ENCODE data around the gene PTPRN2. TPM values are rescaled to one million over a fixed set of nuclear protein-coding genes. Genes with fewer than 3 reads are reported as not detected.

PTPRN2 gene
- total RNA-seq, 1 donor from 2014 or later: 11.4 TPM

DNA sequence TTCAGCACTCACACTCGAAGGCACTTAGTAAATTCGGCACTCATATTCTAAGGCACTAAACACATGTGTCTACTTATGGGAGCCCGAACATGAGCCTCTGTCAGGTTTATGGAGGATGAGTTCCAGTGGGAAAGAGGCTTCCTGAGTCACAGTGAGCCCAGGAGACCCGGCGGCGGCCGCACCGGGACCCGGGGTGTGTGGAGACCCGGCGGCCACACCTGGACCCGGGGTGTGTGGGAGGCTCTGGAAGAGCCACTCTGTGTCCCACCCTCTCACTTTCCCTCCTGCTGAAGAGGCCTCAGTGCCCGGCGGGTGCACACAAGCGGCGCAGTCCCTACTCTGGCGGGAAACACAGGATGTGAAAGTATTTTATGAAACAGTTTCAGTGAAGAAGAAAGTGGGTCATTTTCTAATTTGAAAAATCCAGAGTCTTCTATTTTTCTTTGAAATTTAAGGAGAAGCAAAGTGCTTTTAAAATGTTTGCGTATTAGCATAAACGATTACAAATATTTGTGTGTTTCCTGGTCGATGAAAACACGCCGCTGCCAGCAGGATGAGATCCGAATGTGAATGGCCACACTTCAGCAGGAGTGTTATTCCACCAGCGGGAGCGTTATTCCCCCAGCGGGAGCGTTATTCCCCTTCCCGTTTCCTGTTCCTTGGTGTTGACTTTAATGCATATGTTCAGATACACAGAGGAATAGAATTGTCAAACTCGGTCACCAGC, 625.7 kb downstream of the PTPRN2 start:
- Mint-ChIP-seq H3K27ac (no peak overlapping the region), H3K4me1 (ENCODE audit: low read depth) (no peaks in the 10 kb centered on the region), H3K36me3 (ENCODE audit: insufficient read depth) (no peaks in the 10 kb centered on the region), H3K4me3 (ENCODE audit: low read depth) (no peak overlapping the region), H3K27me3 (peaks cover 34% of the 10 kb centered on the region), H3K9me3 (ENCODE audit: low read depth) (peaks cover 9% of the 10 kb centered on the region)
- TF ChIP-seq CTCF (IDR thresholded peaks at IDR 0.05; ENCODE audit: unreplicated experiment): no peak
- no peak for DNase-seq (ENCODE audit: low spot score, unreplicated experiment)

GRCh38 chr7:157955348-157955999, 632.1 kb downstream of the PTPRN2 start:
- DNase-seq (ENCODE audit: low spot score, unreplicated experiment): no peak
- Mint-ChIP-seq H3K9me3 (ENCODE audit: low read depth) (peaks cover 10% of the 10 kb centered on the region), H3K36me3 (ENCODE audit: insufficient read depth) (no peaks in the 10 kb centered on the region), H3K4me1 (ENCODE audit: low read depth) (no peaks in the 10 kb centered on the region), H3K27ac (no peak overlapping the region), H3K27me3 (peaks cover 17% of the 10 kb centered on the region), H3K4me3 (ENCODE audit: low read depth) (no peak overlapping the region)
- TF ChIP-seq CTCF (IDR thresholded peaks at IDR 0.05; ENCODE audit: unreplicated experiment): no peak

DNA sequence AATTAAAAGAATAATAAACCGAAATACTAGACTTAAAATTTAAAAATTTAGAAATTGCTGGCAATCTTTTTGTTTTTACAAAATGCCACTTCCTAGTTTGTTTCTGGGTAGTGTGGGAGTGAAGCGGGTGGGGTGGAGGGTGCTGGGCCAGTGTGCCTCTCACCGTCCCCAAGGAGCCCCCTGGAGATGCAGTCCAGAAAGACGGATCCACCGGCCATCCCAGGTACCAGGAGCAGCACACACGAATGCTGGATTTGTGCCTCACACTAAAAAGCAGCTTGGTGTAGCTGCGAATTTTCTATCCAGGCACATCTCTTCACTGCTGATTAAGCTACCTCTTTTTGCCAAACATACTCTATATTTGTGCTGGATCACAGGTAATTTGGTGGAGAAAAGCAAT, 632.7 kb downstream of the PTPRN2 start:
- Mint-ChIP-seq H3K36me3 (ENCODE audit: insufficient read depth) (no peaks in the 10 kb centered on the region), H3K27ac (no peak overlapping the region), H3K9me3 (ENCODE audit: low read depth) (peaks cover 14% of the 10 kb centered on the region), H3K27me3 (peaks cover 14% of the 10 kb centered on the region), H3K4me3 (ENCODE audit: low read depth) (no peak overlapping the region), H3K4me1 (ENCODE audit: low read depth) (no peaks in the 10 kb centered on the region)
- no peak for DNase-seq (ENCODE audit: low spot score, unreplicated experiment)
- no peak for TF ChIP-seq CTCF (IDR thresholded peaks at IDR 0.05; ENCODE audit: unreplicated experiment)

DNA sequence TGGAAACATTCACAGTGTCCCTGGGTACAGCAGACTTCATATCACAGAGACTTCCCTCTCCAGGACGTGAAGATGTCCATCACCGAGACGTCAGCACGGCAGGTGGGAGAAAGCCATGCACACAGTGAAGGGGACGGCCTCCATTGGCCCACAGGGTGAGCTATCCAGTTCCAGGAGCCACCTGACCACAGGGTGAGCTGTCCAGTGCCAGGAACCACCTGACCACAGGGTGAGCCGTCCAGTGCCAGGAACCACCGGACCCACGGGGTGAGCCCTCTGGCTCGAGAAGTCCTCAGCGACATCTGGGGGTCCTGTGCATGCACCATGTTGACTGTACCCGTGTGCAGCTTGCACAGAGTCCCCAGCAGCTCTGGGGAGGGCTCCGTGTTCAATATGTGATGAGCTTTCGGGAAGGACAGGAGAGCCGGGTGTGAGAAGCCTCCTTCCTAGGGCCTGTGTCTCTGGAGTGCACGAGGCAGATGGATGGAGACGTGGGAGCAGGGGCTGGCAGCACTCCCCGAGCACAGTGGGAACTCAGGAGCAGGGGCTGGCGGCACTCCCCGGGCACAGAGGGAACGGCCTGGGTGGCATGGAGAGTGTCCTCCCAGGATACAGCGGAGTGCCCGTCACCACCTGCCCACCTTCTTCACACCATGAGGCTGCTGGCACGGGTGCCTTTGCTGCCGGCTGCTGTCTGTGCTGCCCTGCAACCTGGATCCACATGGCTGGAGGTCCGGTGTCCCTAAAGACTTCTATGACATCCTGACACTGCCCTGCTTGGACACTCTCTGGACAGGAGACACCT, 634.6 kb downstream of the PTPRN2 start:
- Mint-ChIP-seq H3K27me3 (peaks cover 13% of the 10 kb centered on the region), H3K36me3 (ENCODE audit: insufficient read depth) (no peaks in the 10 kb centered on the region), H3K9me3 (ENCODE audit: low read depth) (peaks cover 11% of the 10 kb centered on the region), H3K27ac (no peak overlapping the region), H3K4me1 (ENCODE audit: low read depth) (no peaks in the 10 kb centered on the region), H3K4me3 (ENCODE audit: low read depth) (no peak overlapping the region)
- no peak for TF ChIP-seq CTCF (IDR thresholded peaks at IDR 0.05; ENCODE audit: unreplicated experiment)
- DNase-seq (ENCODE audit: low spot score, unreplicated experiment): no peak

- peaks cover 13% of the 10 kb centered on the region for H3K27me3 Mint-ChIP-seq
- H3K9me3 Mint-ChIP-seq (ENCODE audit: low read depth): peaks cover 17% of the 10 kb centered on the region
- DNase-seq (ENCODE audit: low spot score, unreplicated experiment): no peak
- no peak for TF ChIP-seq CTCF (IDR thresholded peaks at IDR 0.05; ENCODE audit: unreplicated experiment)
- H3K36me3 Mint-ChIP-seq (ENCODE audit: insufficient read depth): peaks cover 3% of the 10 kb centered on the region
- no peak overlapping the region for H3K27ac Mint-ChIP-seq
- no peak overlapping the region for H3K4me3 Mint-ChIP-seq (ENCODE audit: low read depth)
- no peaks in the 10 kb centered on the region for H3K4me1 Mint-ChIP-seq (ENCODE audit: low read depth)
Observed at GRCh38 chr7:157952050-157952667, 635.5 kb downstream of the PTPRN2 start.
